Cerebellar nuclear complex (tissue), 1 donor: ENCODE data around the gene THSD7B.

Source experiments
- DNase-seq, 2 experiments: peaks; one replicate each; lab custom pipeline; 2025; lab: John Stamatoyannopoulos, UW

Gene THSD7B

DNA sequence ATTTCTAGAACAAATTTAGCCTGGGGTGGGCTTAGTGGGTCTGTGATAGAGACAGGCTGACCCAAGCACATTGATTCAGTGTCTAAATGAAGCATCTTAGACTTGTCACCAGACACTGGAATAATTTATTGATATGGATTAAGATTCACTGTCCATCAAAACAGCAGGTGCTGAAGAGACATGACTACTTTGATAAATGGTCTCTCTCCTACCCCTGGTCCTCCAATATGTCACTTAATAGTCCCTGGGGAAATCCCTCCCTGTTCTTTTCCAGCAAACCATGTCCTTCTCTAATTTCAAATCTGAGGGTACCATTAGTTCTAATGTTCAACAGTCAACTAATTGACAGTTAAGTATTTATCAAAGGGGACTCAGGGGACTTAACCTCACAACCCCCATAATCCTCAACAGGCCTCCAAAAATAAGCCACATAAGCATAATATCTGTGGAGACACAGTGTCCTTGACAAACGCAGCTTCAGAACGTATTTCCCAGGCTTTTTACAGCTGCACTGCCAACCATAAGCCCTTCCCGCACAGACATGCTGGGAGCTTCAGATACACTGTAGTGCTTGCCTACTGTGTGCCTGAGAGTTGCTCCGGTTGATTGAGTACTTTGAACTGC is 391.0 kb downstream of the THSD7B start:
- no peak for DNase-seq

DNA sequence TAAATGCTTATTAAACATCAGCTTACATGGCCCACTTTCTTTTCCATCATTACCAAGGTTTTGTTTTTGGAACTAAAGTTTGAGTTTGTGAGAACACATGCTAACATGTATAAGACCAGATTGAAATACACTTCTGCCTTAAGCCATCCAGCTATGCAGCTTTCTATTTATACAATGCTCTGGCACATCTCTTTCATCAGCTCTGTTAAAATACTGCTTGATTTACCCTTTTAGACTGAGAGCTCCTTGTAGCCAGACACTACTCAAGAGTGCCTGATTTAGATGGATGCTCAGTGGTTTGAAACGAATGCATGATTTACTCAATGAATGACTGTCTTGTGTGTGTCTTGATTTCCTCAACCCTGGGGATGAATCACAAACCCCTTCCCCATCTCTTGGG is 392.5 kb downstream of the THSD7B start:
- no peak for DNase-seq

DNA sequence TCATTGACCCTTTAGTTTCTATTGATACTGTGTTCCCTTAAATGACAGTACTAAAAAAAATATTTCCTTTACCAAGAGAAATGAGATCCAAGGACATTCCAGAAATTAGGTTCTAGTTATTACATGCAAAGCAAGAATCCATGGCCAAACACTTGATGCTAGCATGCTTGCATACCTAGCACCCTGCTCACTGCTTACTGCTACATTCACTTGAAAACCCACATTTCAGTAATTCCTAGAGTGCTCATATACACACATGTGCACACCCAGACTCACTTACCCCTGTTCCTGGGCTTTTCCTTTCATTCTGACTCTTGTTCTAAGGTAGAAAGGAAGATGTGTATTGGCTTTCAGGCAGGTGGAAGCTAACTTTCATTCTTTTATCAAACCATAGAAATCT is 395.9 kb downstream of the THSD7B start:
- no peak for DNase-seq

DNA sequence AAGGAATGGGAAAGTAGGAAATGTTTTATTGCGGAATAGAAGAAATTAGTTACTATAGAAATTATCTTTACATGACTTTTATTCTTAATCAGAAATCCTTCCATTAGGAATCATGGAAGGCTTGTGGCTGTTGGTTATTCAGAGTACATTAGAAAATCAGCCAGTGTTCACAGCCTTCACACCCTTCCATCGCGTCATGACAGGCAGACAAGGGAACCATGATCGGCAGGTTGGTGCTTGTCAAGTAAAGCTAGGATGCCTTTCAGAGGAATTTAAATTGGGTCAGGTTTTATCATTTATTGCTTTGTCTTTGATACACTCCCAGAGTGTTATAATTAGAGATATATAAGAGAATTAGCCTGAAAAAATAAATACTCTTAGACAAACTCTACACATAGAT is 400.6 kb downstream of the THSD7B start:
- DNase-seq: no peak

DNA sequence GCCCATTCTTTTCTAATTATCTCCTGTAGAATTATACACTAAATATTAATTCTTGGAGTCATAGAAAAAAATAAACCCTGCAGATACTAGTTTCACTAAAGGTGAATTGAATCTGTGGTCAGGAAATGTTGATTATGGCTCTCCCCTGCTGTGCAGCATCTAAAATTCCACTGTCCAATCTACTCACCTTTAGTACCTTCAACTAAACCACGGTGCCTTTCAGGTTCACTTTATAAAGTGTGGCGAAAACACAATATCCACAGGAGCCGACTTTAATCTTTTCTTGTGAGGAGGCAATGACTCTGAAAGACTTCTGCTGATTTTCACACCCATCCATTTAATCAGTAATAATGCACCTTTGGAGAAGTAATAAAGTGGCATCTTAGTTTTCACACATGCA is 402.3 kb downstream of the THSD7B start:
- DNase-seq: no peak

DNA sequence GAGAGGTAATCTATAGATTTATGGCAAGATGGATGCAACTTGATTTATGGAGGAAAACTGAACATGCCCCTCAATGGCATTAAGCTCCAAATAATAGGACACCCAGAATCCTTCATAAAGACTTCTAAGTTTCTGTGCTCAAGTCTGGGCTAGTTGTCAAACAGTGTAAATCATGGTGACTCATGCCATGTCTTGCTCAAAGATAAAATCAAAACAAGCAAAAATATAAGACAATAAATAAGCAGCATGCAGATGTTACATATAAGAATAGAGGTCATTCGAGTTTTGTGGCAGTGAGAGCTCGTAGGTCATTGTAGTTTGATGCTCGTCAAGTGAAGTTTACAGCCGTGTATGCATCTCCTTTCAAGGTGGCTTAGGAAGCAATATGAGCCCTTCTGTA is 403.2 kb downstream of the THSD7B start:
- no peak for DNase-seq

DNA sequence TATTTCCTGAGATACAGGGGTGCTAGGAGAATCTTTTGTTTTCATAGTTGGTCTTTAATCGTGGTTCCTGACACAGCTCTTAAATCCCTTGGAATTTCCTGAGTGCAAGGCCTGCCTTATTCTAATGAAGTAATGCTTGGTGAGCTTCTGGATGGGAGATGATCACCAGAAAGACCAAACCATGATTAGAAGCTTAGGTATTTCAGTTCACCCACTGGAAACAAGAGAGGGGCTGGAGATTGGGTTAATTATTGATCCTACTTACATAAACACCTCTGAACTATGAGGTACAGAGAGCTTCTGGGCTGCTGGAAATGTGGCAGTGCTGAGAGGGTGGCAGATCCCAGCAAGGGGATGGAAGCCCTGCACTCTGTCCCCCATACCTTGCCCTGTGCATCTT is 406.8 kb downstream of the THSD7B start:
- DNase-seq: no peak

DNA sequence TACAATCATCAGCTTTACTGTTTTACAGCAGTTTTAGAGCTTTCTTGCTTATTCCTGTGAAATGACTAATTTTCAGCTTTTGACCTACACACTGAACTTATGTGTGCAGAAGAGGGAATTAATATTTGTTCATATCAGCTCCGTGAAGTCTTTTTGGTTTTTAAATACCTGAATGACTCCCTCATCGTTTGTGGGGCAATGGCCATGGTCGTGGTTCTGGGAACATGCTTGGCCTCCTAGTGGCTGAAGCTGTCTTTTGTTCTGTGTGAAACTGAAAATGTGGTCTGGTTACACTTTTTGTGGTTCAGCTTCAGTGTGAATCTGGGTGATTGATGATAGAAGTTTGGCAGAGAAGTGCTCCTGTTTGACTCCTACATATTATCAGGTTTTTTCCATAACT is 408.1 kb downstream of the THSD7B start:
- DNase-seq: no peak

DNA sequence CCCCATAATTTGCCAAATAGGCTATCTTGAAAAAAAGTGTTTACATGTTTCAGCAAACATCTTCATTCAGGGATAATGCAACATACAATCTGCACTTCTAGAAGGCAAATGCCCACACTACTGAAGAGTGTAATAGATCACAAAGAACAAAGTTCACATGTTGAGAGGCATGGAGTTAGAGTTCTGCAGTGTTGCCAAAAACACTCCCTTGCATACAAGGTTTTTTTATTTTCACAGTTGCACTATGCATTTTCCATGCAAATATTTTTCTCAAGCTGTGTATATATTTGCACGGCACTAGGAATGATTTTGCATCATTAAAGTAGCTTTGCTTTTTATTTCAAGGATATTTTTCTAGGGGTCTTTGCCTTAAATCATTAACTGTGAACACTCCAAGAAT is 409.9 kb downstream of the THSD7B start:
- no peak for DNase-seq

DNA sequence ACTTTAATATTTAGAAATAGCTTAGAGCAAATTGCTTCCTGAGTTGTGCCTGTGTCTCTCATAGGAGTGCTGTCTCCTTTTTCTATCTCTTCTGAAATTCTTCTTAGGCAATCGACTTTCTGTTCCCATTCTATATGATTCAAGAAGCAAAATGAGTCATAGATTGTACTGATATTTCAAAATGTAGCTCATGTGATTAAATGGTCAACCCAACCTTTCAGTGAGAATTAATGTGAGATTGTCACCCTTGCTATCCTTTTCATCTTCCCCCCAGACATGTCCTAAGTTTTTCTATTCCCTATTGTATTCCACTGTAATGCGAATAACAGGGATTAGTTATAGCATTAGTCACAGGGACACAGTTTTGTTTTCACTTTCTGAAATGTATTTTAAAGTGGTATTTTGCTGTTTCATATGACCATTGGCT is 413.6 kb downstream of the THSD7B start:
- no peak for DNase-seq

DNA sequence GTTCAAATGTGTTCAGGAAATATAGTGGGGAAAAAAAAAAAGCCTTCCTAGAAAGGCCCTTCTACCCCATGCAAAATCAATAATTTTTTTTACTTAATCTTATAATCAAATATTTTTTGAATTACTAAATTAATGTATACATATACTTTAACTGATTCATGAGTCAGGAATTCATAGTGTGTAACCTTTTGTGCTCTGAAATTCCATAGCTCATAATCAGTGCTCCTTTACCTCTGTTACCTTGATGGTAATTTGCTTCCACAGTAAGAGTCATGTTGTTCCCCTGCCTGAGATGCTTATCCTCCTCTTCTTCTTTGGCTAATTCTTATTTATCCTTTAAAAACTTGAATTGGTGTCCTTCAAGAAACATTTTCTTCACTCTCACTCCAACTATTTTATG is 414.2 kb downstream of the THSD7B start:
- DNase-seq: no peak

DNA sequence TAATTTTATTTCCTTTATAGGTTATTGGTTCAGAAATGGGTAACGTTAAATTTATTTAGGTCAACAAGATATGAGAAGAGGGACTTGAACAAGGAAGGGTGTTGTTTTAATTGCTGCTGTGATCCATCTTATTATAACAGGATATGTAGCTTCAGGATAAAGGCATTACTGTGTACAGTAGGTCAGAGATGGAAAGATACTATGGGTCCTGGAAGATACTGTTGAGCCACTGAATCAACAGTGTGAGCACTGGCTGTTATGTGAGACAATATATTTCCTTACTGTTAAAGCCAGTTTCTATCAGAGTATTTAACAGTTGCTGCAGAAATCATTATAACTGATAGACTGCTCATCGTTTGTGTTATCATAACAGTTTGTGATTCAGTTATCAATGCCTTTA is 414.7 kb downstream of the THSD7B start:
- DNase-seq: no peak

DNA sequence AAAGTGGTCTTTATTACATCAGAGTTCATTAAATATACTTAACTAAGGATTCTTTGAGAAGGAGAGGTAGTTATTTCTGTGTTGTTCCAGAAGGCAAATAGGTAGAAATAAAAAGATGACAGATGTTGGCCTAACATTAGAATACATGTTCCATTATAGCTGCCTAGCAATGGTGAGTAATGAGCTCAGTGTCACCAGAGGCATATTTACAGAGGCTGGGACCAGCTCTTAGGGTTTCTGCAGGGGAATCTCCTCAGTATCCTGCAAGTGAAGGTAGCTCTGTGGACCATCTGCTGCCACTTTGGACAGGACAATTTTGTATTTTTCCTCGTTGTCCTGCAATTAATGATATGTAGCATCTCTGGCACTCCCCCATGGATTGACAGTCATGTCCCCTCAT is 416.0 kb downstream of the THSD7B start:
- no peak for DNase-seq

DNA sequence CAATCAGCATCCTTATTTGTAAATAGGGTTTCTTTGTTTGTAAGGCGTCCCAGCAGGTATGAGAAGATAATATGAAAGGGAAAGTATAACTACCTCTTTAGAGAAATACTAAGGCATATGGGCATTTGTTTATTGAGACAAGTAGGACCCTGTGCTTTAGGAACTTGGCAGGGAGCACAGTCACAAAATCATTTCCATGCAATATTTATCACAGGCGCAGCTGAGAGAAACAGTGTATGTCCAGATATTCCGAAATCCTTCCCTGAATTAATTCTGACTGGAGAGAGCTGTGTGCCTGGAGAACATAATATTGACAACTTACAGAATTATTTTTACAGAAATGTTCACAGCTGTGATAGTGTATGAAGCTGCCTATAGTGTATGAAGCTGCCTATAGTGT is 416.7 kb downstream of the THSD7B start:
- no peak for DNase-seq

DNA sequence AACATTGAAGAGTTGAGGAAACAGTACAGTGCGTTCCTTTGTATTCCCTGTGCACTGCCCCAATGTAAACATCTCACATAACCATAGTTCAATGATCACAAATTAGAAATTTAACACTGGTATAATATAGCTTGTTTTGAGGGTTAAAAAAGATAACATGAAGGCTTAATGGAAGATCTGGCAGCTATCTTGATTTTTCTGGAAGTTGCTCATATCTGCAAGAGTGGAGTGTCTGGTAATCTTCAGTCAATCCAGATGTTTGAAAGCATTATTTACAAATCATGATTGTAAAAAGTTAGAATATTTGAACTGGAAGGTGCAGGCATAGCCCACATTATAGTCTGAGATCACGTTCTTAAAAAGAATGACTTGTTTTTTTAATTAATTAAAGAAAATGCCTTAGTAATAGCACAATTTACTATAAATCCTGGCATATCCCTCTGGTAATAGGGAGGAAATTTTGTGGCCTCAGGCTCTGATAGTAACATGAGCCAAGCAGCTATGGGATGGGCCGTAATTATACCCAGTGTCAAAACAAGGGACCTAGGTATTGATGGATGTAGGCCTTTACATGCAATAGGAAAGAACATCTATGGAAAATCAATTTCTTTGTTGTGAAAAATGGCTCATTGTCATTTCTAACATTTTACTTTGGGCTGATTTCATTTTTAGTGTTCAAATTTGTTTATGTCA is 418.0 kb downstream of the THSD7B start:
- no peak for DNase-seq

DNA sequence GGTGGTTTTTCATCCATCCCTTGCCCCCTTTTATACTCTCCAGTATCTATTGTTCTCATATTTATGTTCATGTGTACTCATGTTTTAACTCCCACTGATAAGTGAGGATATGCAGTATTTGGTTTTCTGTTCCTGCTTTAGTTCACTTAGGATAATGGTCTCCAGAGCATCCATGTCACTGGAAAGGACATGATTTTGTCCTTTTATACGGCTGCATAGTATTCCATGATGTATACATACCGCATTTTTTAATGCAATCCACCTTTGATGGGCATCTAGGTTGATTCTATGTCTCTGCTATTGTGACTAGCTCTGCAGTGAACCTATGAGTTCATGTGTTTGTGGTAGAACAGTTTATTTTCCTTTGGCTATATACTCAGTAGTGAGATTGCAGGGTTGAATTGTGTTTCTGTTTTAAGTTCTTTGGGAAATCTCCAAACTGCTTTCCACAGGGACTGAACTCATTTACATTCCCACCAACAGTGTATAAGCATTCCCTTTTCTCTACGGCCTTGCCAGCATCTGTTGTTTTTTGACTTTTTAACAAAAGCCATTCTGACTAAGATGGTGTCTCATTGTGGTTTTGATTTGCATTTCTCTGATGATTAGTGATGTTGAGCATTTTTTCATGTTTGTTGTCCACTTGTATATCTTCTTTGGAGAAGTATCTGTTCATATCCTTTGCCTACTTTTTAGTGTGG is 420.2 kb downstream of the THSD7B start:
- no peak for DNase-seq

DNA sequence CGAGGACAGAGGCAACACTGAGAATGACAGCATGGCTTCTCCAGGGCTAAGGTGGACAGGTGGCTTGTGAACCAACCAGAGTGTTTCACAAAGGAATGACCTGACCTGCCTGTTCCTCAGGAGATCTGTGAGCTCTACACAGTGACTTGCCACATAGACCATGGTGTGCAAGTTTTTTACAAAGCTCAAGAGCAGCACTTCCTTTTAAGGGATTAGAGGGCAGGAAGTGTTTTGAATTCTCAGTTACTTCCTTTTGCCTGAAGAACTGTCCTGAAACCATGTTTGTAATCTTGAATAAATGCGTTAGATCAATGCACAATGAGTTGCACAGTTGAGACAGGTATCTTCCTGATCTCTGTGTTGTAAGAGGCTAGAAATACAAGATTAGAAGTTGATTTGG is 421.9 kb downstream of the THSD7B start:
- no peak for DNase-seq

DNA sequence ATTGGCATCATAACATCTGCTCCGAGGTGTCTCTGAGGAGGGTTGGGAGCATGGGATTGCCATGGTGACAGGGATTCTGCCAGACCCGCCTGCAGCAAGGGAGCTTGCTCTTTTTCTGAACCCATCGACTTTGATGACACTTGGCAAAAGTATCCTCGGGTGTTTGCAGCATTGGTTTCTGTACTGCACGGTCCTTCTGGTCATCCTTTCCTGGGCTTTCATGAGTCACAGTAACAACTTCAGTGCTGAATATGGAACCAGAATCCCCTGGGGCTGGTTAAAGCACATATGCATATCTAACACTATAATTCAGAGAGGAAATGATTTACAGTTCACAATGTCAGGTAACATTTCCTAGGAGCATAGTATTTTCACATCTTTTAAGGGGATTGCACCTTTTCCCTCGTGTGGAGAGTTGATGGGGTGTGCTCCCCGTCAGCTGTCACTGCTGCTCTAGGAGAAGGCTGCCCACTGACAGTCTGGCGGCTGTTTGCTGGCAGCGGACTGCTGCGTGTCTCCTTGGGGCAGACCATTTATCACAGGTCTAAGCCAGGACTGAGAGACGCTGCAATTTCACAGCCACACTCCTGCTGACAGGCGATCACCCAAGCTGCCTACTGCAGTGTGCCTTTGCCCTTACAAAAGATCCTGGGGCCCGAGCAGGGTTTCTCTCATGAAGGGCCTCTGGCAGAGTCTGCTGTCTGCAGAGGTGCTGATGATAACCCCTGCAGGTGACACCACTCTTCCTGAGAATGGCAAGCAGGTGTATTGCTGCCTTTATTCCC is 425.3 kb downstream of the THSD7B start:
- DNase-seq: no peak

DNA sequence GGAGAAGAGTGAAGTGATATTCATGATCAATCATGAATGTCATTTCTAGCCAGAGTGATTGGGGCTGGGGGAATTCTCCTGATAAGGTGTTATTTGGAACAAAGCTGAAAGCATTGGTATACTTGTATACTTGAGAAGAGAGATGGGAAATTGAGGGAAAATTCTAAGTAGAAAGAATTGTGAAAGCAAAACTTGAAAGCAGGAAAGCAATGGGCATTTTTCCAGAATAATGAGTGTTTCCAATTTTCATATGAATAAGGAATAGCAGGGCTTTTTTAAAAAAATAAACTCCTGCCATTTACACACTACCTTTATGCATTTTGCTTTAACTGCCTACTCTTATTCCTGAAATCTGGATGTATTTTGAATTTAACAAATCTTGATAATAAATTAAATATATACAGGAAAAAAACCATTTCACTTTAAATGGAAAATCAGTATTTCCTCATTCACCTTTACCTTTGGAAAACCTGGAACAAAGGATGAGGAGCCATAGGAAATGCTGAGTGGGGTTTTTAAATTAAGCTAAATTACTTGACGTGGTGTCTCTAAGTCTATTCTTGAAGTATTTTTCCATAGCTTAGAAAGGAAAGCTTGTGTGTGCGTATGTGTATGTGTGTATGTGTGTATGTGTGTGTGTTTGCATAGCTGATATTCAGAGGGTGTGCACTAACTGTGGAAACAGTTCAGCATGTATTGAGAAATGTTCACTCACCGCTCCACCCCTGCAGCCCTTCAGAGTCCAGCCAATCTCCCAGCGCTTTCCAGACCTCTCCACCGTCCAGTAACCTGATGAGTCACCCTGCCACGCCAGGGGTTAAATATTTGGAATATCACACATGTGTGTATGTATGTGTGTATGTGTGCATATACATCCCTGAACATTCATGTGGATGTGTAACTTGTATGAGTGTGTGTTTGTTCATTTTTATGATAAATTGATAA is 427.3 kb downstream of the THSD7B start:
- DNase-seq: no peak

DNA sequence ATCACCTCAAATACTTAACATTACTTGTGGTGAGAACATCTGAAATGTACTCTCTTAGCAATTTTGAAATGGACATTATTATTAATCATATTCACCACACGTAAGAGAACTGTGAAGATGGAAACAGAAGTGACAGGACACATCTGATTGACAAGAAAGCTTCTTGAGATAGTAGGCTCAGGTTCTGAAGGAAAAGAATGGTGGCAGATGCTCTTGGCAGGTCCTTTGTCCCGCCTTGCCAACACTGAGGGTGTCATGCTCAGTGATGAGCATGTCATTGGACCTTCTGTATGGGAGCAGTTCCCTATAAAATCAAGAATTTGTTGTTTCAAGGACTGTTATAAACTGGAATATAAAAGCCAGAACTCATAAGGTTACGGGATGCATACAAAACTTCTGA is 428.1 kb downstream of the THSD7B start:
- DNase-seq: no peak

DNA sequence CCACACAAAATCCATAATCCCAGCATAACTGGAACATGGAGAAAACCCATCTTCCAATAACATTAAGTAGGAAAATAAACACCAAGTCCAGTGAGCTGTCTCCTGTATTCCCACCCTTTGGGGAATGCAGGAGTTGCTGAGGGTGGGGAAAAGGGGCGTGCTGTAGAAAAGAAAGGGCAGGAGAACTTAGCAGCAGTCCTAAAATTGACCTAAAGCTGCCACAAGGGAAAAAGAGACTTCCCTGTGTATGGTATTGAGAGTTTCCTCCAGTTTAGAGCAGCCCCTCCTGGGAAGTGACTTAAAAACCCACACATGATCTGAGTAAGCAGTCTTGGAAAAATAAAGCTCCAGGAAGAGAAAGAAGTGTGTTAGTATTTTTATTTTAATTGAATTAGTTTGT is 428.8 kb downstream of the THSD7B start:
- no peak for DNase-seq

DNA sequence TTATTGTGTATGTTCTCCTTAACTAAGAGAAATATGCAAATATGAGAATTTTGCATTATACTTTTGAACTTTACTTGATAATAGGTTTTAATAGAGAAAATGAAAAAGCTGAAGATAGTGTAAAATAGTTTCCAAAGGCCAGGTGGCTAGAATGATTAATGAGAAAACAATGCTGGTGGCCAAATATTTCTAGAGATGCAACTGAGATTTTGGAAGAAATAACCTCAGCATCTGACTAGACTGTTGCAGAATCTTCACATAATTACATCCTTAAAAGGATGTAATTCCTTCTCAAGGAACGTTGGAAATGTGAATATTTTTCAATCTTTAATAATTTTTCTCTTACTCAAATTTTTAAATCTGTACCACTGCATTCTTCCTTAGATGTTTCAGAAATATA is 434.4 kb downstream of the THSD7B start:
- DNase-seq: no peak
